Endothelial cell (in vitro differentiated cells): ENCODE data around the gene TNFRSF4. TPM values are rescaled to one million over a fixed set of nuclear protein-coding genes. Genes with fewer than 3 reads are reported as not detected.

Experiments used
- DNase-seq: peaks from one replicate; pipeline ENCODE4 v3.0.0; 2021; ENCODE audit warnings: low spot score
- H3K27ac Mint-ChIP-seq: one replicate; pipeline ENCODE4 v1.8.0; 2021; ENCODE audit warnings: mixed read lengths, inconsistent platforms; ENCODE audit not compliant: unreplicated experiment
- H3K27me3 Mint-ChIP-seq: one replicate; pipeline ENCODE4 v1.8.0; 2021; ENCODE audit warnings: mild to moderate bottlenecking, moderate library complexity, mixed read lengths, inconsistent platforms; ENCODE audit not compliant: unreplicated experiment
- H3K36me3 Mint-ChIP-seq: one replicate; pipeline ENCODE4 v1.8.0; 2021; ENCODE audit warnings: mild to moderate bottlenecking, low read depth, mixed read lengths, inconsistent platforms; ENCODE audit not compliant: unreplicated experiment
- H3K4me1 Mint-ChIP-seq: one replicate; pipeline ENCODE4 v1.8.0; 2021; ENCODE audit warnings: mild to moderate bottlenecking, mixed read lengths, inconsistent platforms; ENCODE audit not compliant: unreplicated experiment
- H3K4me3 Mint-ChIP-seq: one replicate; pipeline ENCODE4 v1.8.0; 2021; ENCODE audit warnings: mild to moderate bottlenecking, mixed read lengths, inconsistent platforms; ENCODE audit not compliant: unreplicated experiment
- H3K9me3 Mint-ChIP-seq: one replicate; pipeline ENCODE4 v1.8.0; 2021; ENCODE audit warnings: mixed read lengths, inconsistent platforms; ENCODE audit not compliant: unreplicated experiment
- CTCF ChIP-seq: fragments of 200-600 bp; sonication (generic); IDR thresholded peaks from one replicate; pipeline ENCODE4 v1.5.0; 2021; ENCODE audit warnings: antibody characterized with exemption; ENCODE audit not compliant: unreplicated experiment
- total RNA-seq: library from RNA; stranded (reverse); fragmentation: NEBNext Ultra II Directional; extraction: Animal tissue kit (Norgen Biotek cat#: 25700); gene quantifications from one replicate; pipeline ENCODE4 v1.2.1, GENCODE V29; 2021; ENCODE audit not compliant: unreplicated experiment

The TNFRSF4 gene
- total RNA-seq, 1 donor from 2014 or later: 0.80 TPM

DNA sequence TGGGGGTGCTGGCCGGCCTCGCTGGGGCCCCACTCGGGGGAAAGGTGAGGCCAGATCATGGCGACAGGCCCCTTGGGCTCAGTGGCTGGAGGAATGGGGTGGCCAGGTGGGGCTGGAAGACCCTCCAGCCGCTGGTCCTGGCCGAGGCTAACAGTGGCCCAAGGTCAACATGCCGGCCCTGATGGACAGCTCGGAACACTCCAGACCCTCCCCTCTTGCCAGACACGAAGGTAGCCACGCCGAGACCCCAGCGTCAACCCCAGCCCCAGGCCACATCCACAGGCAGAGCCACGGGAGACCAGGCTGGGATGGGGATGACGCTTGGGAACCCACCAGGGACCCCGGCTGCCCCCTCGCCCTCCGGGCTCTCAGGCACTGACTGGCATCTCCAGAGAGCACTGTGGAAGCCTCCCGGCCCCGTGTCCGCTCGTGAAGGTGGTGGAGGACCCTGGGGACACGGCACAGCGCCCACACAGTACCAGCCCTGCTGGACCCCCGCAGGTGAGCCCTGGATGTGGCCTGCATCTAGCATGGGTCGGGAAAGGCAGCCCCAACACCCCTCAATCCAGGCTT is 33.5 kb upstream of the TNFRSF4 start:
- H3K36me3 Mint-ChIP-seq: no peaks in the 10 kb centered on the region

DNA sequence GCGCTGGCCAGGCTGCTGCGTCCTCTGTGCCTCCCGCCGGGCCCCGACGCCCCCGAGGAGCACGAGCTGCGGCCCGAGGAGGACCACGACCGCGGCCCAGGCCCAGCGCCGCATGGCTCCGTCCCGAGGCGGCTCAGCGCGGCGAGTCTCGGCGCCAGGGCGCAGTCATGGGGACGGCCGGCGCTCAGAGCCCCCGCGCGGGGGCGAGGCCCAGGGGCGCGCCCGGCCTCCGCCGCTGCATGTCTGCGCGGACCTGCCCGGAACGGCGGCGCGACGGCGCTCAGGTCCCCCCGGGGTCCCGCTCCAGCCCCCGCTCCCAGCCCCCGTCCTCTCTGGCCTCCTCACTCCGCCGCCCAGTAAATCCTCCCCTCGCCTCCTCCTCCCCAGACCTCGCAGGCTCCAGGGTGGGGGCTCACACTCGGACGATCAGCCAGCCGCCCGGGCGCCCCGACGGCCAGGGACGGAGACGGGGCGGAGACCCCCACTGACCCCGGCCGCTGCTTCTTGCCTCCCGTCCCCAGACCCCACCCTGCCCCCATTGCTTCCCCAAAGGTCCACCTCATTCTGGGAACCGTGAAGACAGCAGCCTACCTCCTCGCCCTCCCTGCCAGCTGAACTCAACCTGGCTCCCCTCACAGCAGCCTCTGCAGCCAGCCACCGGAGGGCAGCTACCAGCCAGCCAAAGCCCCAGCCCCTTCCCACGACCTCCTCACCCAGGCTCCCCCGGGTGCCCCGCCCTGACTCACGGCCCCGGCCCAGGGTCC is 32.8 kb upstream of the TNFRSF4 start, which contains the start of gene C1QTNF12:
Gene C1QTNF12, minus strand, starts transcription at position 146 of the 764 bp plus-strand sequence. Its CDS starts 32 bp downstream, at position 114.
- H3K9me3 Mint-ChIP-seq: no peaks in the 10 kb centered on the region
- no peak for DNase-seq
- peaks cover 2% of the 10 kb centered on the region for H3K27me3 Mint-ChIP-seq
- no peaks in the 10 kb centered on the region for H3K4me1 Mint-ChIP-seq
- no peak within 1 kb of the TSS for H3K27ac Mint-ChIP-seq
- H3K4me3 Mint-ChIP-seq: no peak within 1 kb of the TSS
- no peak for TF ChIP-seq CTCF
- no peaks in the 10 kb centered on the region for H3K36me3 Mint-ChIP-seq

More for the DNA sequence above, 33.5 kb upstream of the TNFRSF4 start:
- Mint-ChIP-seq H3K4me3 (no peak overlapping the region), H3K27ac (no peak overlapping the region), H3K27me3 (peaks cover 3% of the 10 kb centered on the region), H3K4me1 (no peaks in the 10 kb centered on the region), H3K9me3 (no peaks in the 10 kb centered on the region)
- DNase-seq: no peak
- no peak for TF ChIP-seq CTCF

- Mint-ChIP-seq H3K27ac (no peak overlapping the region), H3K4me1 (no peaks in the 10 kb centered on the region), H3K36me3 (no peaks in the 10 kb centered on the region), H3K4me3 (no peak overlapping the region), H3K9me3 (no peaks in the 10 kb centered on the region), H3K27me3 (peaks cover 2% of the 10 kb centered on the region)
- no peak for DNase-seq
- no peak for TF ChIP-seq CTCF
These were observed 32.0 kb upstream of the TNFRSF4 start for GRCh38 chr1:1245817-1246576.

- H3K4me3 Mint-ChIP-seq: no peak overlapping the region
- DNase-seq: no peak
- H3K4me1 Mint-ChIP-seq: no peaks in the 10 kb centered on the region
- H3K27me3 Mint-ChIP-seq: peaks cover 2% of the 10 kb centered on the region
- TF ChIP-seq CTCF: no peak
- H3K27ac Mint-ChIP-seq: no peak overlapping the region
- H3K9me3 Mint-ChIP-seq: no peaks in the 10 kb centered on the region
- H3K36me3 Mint-ChIP-seq: no peaks in the 10 kb centered on the region
These were observed 31.3 kb upstream of the TNFRSF4 start for GRCh38 chr1:1245178-1245816.
